ENCODE data around the gene ASTN2. TPM values are rescaled to one million over a fixed set of nuclear protein-coding genes. Genes with fewer than 3 reads are reported as not detected.

ASTN2 gene
- total RNA-seq, 1 donor from 2014 or later: 2.8 TPM

DNA sequence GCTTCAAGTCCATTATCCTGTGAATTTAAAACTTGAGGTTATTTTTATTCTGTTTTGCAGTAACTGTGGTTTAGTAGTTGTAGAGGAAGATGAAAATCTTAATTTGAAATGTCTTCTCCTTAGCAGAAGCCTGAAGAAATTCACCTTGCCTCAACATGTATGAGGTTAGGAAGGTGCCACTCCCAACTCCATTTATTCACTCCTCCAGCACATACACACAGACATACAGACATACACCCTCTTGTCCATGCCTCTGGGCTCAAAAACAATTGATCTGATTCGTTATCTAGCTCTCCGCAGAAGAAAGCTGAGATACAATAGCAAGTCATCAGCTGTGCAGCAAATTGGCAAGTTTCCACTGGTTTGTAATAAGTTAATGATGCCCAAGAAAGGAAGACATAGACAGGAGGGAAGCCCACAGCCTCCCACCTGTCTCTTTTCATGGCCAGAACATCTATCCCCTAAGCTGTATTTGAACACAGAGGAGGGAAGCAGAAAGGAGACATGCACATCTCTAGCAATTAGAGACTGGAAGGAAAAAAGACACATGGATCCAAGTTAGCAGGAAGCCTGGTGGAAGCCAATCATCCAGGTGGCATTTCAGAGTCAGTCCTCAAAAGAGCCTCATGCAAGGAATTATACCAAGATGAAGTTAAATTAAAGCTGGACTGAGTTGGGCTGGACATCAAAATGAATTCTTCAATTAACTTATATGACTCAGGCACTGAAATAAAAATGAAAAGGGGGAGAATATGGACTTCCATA, 257.9 kb downstream of the ASTN2 start:
- intact Hi-C loops (cut with micrococcal nuclease): no loop called here
- DNase-seq: no peak
- no peaks in the 10 kb centered on the region for H3K27me3 Mint-ChIP-seq

GRCh38 chr9:117156144-117156688, 258.6 kb downstream of the ASTN2 start:
- no peaks in the 10 kb centered on the region for H3K4me1 Mint-ChIP-seq
- H3K36me3 Mint-ChIP-seq (ENCODE audit: low read depth): no peaks in the 10 kb centered on the region
- no peak overlapping the region for H3K4me3 Mint-ChIP-seq
- H3K27me3 Mint-ChIP-seq: no peaks in the 10 kb centered on the region
- no peak for DNase-seq
- H3K27ac Mint-ChIP-seq: no peak overlapping the region
- H3K9me3 Mint-ChIP-seq: no peaks in the 10 kb centered on the region
- intact Hi-C loops (cut with micrococcal nuclease): no loop called here

More for the DNA sequence above, 257.9 kb downstream of the ASTN2 start:
- H3K4me1 Mint-ChIP-seq: no peaks in the 10 kb centered on the region
- no peak overlapping the region for H3K4me3 Mint-ChIP-seq
- no peak overlapping the region for H3K27ac Mint-ChIP-seq
- H3K9me3 Mint-ChIP-seq: no peaks in the 10 kb centered on the region
- no peaks in the 10 kb centered on the region for H3K36me3 Mint-ChIP-seq (ENCODE audit: low read depth)

DNA sequence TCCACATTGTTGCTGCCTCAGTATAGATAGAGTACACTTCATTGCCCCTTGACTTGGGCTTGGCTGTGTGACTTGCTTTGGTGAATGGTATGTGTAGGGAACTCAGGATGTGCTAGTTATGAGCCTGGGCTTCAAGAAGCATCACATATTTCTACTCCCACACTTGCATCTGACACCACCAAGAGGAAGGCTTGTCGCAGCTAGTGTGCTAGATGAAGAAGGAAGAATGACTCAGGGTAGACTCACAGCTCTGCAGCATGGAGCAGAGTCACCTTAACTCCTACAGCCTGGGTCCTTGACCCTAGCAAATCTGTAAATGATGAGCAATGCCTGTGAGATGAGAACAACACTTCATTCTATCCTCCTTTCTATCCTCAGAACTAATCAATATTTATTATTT, 261.8 kb downstream of the ASTN2 start:
- no peaks in the 10 kb centered on the region for H3K27me3 Mint-ChIP-seq
- DNase-seq: no peak
- no peaks in the 10 kb centered on the region for H3K36me3 Mint-ChIP-seq (ENCODE audit: low read depth)
- no peaks in the 10 kb centered on the region for H3K4me1 Mint-ChIP-seq
- intact Hi-C loops (cut with micrococcal nuclease): no loop called here
- no peak overlapping the region for H3K27ac Mint-ChIP-seq
- H3K9me3 Mint-ChIP-seq: no peaks in the 10 kb centered on the region
- H3K4me3 Mint-ChIP-seq: no peak overlapping the region

- Mint-ChIP-seq H3K36me3 (ENCODE audit: low read depth) (no peaks in the 10 kb centered on the region), H3K4me3 (no peak overlapping the region), H3K27ac (no peak overlapping the region), H3K4me1 (no peaks in the 10 kb centered on the region), H3K9me3 (no peaks in the 10 kb centered on the region), H3K27me3 (no peaks in the 10 kb centered on the region)
- intact Hi-C loops (cut with micrococcal nuclease): no loop called here
- no peak for DNase-seq
Observed at GRCh38 chr9:117151716-117152115, 263.1 kb downstream of the ASTN2 start.

- Mint-ChIP-seq H3K36me3 (ENCODE audit: low read depth) (no peaks in the 10 kb centered on the region), H3K4me1 (no peaks in the 10 kb centered on the region), H3K27ac (no peak overlapping the region), H3K9me3 (no peaks in the 10 kb centered on the region), H3K4me3 (no peak overlapping the region), H3K27me3 (no peaks in the 10 kb centered on the region)
- DNase-seq: no peak
- intact Hi-C loops (cut with micrococcal nuclease): no loop called here
Observed at GRCh38 chr9:117149996-117150395, 264.9 kb downstream of the ASTN2 start.

DNA sequence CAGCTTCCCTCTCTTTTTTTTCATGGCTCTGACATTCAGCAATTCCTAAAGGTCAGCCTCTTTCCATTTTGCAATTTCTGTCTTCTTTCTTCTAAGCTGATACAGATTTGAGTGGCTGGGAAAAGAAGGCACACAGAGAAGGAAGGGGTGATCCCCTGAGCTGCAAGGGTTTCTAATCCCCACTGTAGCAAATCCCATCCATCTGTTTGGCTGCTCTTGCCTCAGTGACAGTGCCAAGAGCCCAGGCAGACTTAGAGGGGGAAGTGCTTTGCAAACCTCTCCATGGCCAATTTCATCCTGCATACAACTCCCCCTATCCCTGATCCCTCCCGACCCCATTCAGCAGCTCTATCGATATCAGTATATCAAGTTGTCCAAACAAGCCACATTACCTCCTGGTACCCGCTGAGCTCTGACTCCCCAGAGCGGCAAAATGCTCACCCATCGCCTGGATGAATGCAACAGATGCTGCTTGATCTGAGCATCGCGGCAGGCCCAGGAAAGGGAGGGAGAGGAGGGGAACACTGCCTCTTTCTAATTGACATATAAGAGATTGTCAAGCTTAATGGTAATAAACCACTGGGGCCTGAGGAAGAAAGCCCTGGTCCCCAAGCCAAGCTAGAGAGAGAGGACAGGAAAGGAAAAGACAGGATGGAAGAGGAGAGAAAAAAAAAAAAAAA, 268.9 kb downstream of the ASTN2 start:
- H3K27ac Mint-ChIP-seq: no peak overlapping the region
- H3K4me1 Mint-ChIP-seq: no peaks in the 10 kb centered on the region
- no peak for DNase-seq
- no peaks in the 10 kb centered on the region for H3K27me3 Mint-ChIP-seq
- H3K4me3 Mint-ChIP-seq: no peak overlapping the region
- H3K9me3 Mint-ChIP-seq: no peaks in the 10 kb centered on the region
- intact Hi-C loops (cut with micrococcal nuclease): no loop called here
- H3K36me3 Mint-ChIP-seq (ENCODE audit: low read depth): no peaks in the 10 kb centered on the region

DNA sequence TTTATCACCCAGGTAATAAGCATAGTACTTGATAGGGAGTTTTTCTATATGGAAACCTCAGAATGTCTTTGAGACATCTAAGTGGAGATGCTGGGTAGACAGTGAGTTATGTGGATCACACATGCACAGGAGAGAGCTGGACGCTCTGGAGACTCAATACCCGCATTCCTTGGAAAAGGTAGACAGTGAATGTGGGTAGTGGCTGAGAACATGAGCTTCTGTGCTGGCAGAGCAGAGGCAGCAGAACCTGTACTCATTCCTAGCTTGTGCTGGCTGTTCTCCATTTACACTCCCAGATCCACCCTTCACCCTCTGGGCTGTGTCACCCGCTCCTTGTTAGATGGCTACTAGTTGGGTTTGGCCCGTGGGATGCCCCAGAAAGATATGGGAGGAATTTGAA, 269.8 kb downstream of the ASTN2 start:
- no peak for DNase-seq
- no peak overlapping the region for H3K4me3 Mint-ChIP-seq
- no peak overlapping the region for H3K27ac Mint-ChIP-seq
- intact Hi-C loops (cut with micrococcal nuclease): no loop called here
- no peaks in the 10 kb centered on the region for H3K9me3 Mint-ChIP-seq
- no peaks in the 10 kb centered on the region for H3K36me3 Mint-ChIP-seq (ENCODE audit: low read depth)
- no peaks in the 10 kb centered on the region for H3K27me3 Mint-ChIP-seq
- no peaks in the 10 kb centered on the region for H3K4me1 Mint-ChIP-seq

DNA sequence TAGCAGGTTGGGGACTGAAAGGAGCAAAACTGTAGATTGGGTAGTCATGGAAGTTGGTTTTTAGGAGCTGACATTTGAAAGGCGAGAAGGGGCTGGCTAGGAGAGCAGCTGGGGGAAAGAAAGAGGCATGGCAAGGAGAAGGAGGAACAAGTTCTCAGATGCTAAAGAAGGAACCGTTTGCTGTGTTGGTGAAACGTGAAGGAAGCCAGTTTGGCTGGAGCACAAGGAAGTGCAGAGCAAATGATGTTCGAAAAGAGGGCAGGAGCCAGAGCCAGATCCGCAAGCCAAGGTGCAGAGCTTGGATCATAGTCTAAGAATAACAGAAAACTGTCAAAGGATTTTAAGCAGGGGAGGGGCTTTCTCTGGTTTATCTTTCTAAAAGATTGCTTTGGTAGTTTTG, 276.6 kb downstream of the ASTN2 start:
- Mint-ChIP-seq H3K4me3 (no peak overlapping the region), H3K9me3 (peaks cover 4% of the 10 kb centered on the region), H3K27ac (no peak overlapping the region), H3K4me1 (no peaks in the 10 kb centered on the region), H3K27me3 (no peaks in the 10 kb centered on the region), H3K36me3 (ENCODE audit: low read depth) (no peaks in the 10 kb centered on the region)
- intact Hi-C loops (cut with micrococcal nuclease): no loop called here
- no peak for DNase-seq

GRCh38 chr9:117136461-117136860, 278.4 kb downstream of the ASTN2 start:
- H3K9me3 Mint-ChIP-seq: peaks cover 4% of the 10 kb centered on the region
- intact Hi-C loops (cut with micrococcal nuclease): no loop called here
- DNase-seq: no peak
- no peaks in the 10 kb centered on the region for H3K27me3 Mint-ChIP-seq
- H3K4me1 Mint-ChIP-seq: no peaks in the 10 kb centered on the region
- no peak overlapping the region for H3K4me3 Mint-ChIP-seq
- no peaks in the 10 kb centered on the region for H3K36me3 Mint-ChIP-seq (ENCODE audit: low read depth)
- no peak overlapping the region for H3K27ac Mint-ChIP-seq

DNA sequence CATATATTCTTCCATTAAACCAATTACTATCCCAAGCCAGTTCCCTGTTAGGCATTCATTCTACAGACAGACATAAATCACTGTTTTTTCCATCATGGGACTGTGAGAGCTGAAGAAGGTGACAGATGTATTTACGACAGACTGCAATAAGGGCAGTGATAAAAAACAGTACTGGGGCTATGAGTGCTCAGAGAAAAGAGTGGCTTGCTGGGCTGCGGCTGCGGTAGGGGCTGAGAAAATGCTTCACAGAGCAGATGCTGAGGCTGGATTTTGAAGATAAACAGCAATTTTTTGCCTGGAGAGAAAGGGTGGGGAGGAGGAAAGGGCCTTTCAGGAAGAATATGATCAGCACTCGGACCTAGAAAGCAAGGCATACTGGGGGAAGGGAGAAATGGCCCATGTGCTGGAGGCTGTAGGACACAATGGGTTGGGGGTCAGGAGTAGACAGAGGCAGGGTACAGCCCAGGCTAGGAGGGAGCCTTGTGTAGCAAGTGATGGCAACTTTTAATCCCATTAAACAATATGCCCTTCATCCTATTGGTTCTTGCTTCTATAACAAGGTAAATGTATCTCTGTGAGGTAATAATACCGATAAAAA, 279.3 kb downstream of the ASTN2 start:
- no peak overlapping the region for H3K4me3 Mint-ChIP-seq
- no peaks in the 10 kb centered on the region for H3K27me3 Mint-ChIP-seq
- no peaks in the 10 kb centered on the region for H3K36me3 Mint-ChIP-seq (ENCODE audit: low read depth)
- no peak overlapping the region for H3K27ac Mint-ChIP-seq
- intact Hi-C loops (cut with micrococcal nuclease): no loop called here
- H3K9me3 Mint-ChIP-seq: peaks cover 4% of the 10 kb centered on the region
- DNase-seq: no peak
- H3K4me1 Mint-ChIP-seq: no peaks in the 10 kb centered on the region

- Mint-ChIP-seq H3K9me3 (peaks cover 4% of the 10 kb centered on the region), H3K36me3 (ENCODE audit: low read depth) (no peaks in the 10 kb centered on the region), H3K4me3 (no peak overlapping the region), H3K27me3 (no peaks in the 10 kb centered on the region), H3K4me1 (no peaks in the 10 kb centered on the region), H3K27ac (no peak overlapping the region)
- DNase-seq: no peak
- intact Hi-C loops (cut with micrococcal nuclease): no loop called here
Observed at GRCh38 chr9:117134826-117135500, 279.9 kb downstream of the ASTN2 start.

DNA sequence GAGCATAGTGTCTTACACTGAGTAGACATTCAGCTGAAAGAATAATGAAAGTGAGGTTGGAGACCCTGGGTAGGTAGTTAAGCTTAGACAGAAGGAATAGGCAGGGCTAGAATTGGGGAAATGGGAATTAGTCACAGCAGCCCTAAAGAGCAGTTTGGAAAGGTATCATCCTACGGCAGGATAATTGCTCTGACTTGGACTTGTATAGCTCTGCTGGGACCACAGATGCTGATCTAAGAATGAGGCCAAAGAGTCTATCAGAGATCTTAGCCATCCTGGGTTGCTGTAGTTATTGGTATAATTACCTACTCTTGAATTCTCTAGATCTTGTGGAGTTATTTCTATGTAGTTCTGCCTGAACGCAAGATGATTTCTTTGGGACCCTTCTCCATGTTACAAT, 288.0 kb downstream of the ASTN2 start:
- Mint-ChIP-seq H3K36me3 (ENCODE audit: low read depth) (no peaks in the 10 kb centered on the region), H3K27ac (no peak overlapping the region), H3K4me1 (no peaks in the 10 kb centered on the region), H3K27me3 (no peaks in the 10 kb centered on the region), H3K9me3 (no peaks in the 10 kb centered on the region), H3K4me3 (no peak overlapping the region)
- no peak for DNase-seq
- intact Hi-C loops (cut with micrococcal nuclease): no loop called here

GRCh38 chr9:117125531-117125930, 289.3 kb downstream of the ASTN2 start:
- no peak overlapping the region for H3K27ac Mint-ChIP-seq
- no peak for DNase-seq
- H3K36me3 Mint-ChIP-seq (ENCODE audit: low read depth): no peaks in the 10 kb centered on the region
- intact Hi-C loops (cut with micrococcal nuclease): no loop called here
- H3K9me3 Mint-ChIP-seq: peaks cover 4% of the 10 kb centered on the region
- H3K27me3 Mint-ChIP-seq: no peaks in the 10 kb centered on the region
- H3K4me1 Mint-ChIP-seq: no peaks in the 10 kb centered on the region
- H3K4me3 Mint-ChIP-seq: no peak overlapping the region

DNA sequence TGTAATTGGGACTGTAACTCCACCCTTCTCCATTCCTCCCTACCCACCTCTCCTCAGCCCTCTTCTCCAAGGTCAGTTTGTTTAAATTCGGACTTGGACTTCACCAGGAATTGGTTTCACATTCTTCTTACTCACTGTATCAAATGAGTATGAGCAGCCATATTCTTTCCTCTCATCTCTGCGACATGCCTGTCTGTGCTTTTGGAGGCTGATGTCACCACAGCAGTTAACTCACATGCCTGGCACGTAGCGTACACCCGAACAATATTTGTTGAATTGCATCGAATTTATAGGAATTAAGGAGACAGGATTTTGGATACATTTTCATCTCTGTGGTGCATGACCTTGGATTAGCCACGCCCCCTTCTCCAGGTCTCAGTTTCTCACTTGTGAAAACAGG, 291.1 kb downstream of the ASTN2 start:
- H3K4me3 Mint-ChIP-seq: no peak overlapping the region
- H3K4me1 Mint-ChIP-seq: no peaks in the 10 kb centered on the region
- no peak for DNase-seq
- H3K27ac Mint-ChIP-seq: no peak overlapping the region
- H3K27me3 Mint-ChIP-seq: no peaks in the 10 kb centered on the region
- intact Hi-C loops (cut with micrococcal nuclease): no loop called here
- H3K9me3 Mint-ChIP-seq: peaks cover 8% of the 10 kb centered on the region
- no peaks in the 10 kb centered on the region for H3K36me3 Mint-ChIP-seq (ENCODE audit: low read depth)
